GM12875 (cell line): ENCODE results near the gene WDR62.
"Not testable (repeated sequence)": the region's sequence is repeated elsewhere in the genome, so short reads cannot be mapped to it uniquely, and the experiment has no call there.

Experiments used
- H3K4me3 ChIP-seq: one replicate; pipeline ENCODE4 v1.5.1; 2011; ENCODE audit warnings: low read depth, low read length, control low read depth
- CTCF ChIP-seq: IDR thresholded peaks from 2 replicates; pipeline ENCODE4 v1.5.1; 2011; ENCODE audit warnings: low read depth, mild to moderate bottlenecking, control low read depth, inconsistent platforms, low read length, moderate library complexity, borderline replicate concordance; ENCODE audit not compliant: insufficient read depth

The WDR62 gene

GRCh38 chr19:36027696-36028095, 27.0 kb upstream of the WDR62 start:
- no peak for TF ChIP-seq CTCF
- H3K4me3 ChIP-seq: no peak overlapping the region

GRCh38 chr19:36028313-36029041, 26.2 kb upstream of the WDR62 start:
- H3K4me3 ChIP-seq: no peak overlapping the region

GRCh38 chr19:36030264-36031148, 24.2 kb upstream of the WDR62 start:
- no peak overlapping the region for H3K4me3 ChIP-seq
- TF ChIP-seq CTCF: peak; percentile 19; the same call in 1 of the 2 replicates

More at GRCh38 chr19:36028313-36029041, 26.2 kb upstream of the WDR62 start:
- TF ChIP-seq CTCF: no peak

- no peak for TF ChIP-seq CTCF
- H3K4me3 ChIP-seq: no peak overlapping the region
These were observed 23.4 kb upstream of the WDR62 start for GRCh38 chr19:36031308-36031707.

GRCh38 chr19:36032251-36033104, 22.2 kb upstream of the WDR62 start, which contains the start of gene CLIP3:
Gene CLIP3, minus strand, starts transcription at chr19:36032873. Its CDS starts 516 bp downstream, at chr19:36032357.
- no peak for TF ChIP-seq CTCF
- H3K4me3 ChIP-seq: no peak within 1 kb of the TSS

GRCh38 chr19:36040495-36040894, 14.2 kb upstream of the WDR62 start:
- no peak overlapping the region for H3K4me3 ChIP-seq
- TF ChIP-seq CTCF: no peak

GRCh38 chr19:36041092-36041491, 13.6 kb upstream of the WDR62 start:
- H3K4me3 ChIP-seq: not testable (repeated sequence)
